Measurements from ENCODE around the gene FGD4.

Gene FGD4

DNA sequence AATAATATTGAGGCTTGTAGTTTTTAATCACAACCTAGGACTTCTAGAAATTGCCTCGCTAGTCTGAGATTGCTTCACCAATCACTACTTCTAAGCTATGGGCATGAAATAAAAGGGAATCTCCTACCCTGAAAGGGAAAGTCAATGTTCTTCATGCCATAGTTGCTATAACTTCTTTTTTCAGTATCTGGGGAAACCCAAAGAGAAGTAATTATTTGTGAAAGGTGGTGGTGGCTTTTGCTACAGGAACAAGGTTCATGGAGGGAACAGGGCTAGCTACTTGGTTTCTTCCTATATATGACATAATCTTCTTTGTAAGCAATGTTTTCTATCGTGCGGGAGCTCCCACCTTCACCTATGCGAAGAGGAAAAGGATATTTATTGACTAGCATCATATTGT, 218.2 kb downstream of the FGD4 start:
- DNase-seq = no peak

DNA sequence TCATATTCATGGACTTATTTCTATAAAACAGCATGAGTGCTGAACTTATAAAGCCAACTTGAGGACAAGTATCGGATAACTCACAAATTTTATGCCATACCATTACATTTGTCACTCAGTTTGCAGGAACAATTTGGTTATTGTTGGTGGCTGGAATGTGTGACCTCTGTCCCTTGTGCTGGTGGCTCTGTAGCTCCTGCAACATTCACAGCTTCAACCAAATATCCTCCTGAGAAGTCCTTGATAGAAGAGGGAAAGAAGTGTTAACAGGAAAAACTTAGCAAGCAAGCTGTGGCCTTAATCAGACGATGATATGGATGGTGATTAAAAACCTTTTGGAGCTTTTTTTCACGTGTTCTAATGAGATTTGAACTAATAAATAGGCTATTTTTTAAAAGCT, 218.8 kb downstream of the FGD4 start:
- DNase-seq = no peak

DNA sequence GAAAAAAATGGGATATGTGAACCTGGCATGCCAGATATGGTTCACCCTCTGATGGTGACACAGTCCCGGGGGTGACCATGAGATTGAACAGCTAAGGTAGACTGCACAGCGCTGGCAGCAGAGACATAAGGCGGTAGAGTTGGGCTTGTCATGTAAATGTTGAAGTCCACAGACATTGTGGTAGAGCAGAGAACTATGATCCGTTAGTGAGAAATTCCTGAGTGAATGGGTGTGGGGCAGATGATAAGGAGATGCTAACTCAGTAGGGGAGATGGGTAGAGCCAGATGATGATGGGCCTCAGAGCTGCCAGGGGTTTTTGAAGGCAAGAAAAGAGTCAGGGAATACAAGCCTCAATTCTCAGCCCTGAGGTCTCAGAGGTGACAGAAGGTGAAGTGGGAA, 228.6 kb downstream of the FGD4 start:
- no peak for DNase-seq

DNA sequence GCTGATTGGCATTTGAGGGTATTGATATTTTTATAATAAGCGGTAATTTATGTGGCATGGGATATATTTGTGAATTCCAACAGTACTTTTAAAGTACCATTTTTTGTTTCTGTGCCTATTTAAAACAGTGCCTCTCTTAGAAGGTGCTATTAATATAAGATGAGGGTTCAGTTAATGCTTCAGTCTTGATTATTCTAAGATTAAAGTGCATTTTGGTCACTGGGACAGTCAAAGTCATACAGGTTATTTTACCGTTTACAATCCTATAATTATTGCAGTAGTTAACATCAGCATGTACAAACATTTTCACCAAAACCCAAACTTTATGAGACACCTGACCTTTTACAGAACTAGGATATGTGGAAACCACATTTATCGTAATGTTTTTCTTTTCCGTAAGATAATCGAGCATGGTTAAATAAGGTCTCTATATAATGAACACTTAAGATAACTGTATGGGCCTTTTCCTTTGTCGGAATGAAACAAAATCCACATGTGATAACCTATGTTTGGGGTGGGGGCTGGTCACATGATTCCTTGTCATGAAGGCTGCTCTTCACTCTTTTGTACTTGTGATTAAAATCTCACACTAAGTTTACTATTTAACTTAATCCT, 242.0 kb downstream of the FGD4 start:
- DNase-seq = no peak

DNA sequence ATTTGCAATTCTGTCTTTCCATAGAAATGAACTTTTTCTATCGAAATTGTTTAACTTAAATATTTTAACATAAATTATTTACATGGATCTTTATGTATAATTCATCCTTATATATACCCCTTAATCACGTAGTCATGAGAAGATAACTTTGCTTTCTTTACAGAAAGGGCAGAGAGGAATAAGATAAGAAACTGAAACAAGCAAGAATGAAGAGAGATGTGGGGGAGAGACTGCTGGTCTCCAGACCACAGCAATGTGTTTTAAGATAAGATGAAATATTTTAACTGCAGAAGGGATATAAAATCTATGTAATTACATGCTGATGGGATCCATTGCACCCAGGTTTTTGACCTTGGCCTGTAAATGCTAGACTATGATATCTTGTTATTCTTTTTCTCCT, 245.1 kb downstream of the FGD4 start:
- DNase-seq = no peak

DNA sequence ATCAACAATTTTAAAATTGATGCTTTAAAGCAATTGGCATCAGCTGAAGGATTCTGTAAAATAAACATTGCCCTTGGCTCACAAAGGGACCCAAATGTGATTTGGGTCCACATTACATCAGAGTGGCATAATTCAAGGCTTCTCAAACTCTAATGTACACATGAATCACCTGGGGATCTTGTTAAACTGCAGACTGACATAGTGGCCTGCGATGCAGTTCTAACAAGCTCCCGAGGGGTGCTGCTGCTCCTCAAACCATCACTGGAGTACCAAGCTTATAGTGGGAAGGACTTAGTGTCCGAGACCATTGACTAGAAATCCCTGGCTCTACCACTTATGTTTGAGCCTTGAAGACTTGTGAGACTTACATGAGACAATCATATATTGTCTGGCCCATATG, 247.9 kb downstream of the FGD4 start:
- DNase-seq = no peak

DNA sequence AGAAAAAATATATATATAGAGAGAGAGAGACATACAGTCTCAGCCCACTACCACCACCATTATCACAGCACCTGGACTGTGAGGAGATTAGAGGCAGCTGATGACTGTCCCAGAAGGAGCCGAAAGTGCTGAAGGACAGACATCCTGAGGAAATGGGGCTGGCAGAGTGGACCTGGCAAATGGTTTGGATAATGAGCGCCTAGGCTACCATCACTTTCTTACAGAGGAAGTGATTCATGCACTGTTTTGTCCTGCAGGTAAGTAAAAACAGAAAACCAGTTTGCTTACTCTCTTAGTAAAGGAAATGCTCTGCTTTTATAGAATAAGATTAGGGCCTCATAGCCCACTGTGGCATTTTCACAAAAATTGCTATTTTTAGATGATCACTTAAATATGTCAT, 251.2 kb downstream of the FGD4 start:
- DNase-seq = no peak

GRCh38 chr12:32651151-32651955, 252.0 kb downstream of the FGD4 start:
- no peak for DNase-seq

DNA sequence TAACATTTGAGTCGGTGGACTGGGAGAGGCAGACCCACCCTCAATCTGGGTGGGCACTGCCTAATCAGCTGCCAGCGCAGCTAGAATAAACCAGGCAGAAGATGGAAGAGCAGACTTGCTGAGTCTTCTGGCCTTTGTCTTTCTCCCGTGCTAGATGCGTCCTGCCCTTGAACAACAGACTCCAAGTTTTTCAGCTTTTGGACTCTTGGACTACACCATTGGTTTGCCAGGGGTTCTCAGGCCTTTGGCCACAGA, 252.5 kb downstream of the FGD4 start:
- DNase-seq = no peak

DNA sequence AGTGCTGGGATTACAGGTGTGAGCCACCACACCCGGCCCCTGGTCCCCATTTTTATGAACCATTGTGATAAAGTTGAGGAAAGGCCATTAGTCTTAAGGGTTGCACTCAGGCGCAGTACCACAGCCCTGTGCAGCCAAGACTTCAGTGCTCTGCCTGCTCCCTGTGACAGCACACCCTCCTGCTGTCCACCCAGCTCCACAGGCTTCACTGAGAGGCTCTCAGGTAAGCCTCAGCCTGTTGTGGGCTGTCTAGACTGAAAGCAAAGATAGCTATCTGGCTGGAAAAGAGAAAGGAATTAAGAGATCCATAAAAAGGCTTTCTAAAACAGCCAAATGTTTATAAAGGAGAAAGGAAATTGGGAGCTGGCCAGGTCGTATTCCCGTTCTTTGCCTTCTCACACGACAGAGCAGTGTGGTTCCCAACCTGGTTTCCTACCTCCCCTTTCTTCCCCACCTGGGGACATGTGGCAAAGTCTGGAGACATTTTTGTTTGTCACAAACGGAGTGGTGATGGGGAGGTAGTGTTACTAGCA, 260.6 kb downstream of the FGD4 start:
- DNase-seq = no peak

DNA sequence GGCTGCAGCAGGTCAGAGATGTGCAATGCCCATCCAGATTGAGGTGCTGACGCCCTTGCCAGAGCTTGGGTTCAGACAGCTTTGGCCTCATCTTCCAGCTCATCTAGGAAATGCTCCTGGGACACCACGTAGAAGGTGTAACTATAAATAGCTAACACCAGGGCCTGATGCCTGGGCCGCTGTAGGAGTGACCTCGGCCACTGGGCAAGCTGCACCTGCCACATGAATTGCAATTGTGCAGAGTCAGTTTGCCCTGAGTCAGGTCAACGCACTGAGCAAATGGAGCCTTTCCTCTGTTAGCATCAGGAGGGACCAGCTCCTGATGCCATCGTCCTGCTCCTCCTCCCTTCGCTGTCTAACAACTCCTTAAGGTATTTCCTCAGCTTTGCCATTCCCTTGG, 262.3 kb downstream of the FGD4 start:
- no peak for DNase-seq

GRCh38 chr12:32662665-32663064, 263.3 kb downstream of the FGD4 start:
- DNase-seq = no peak

DNA sequence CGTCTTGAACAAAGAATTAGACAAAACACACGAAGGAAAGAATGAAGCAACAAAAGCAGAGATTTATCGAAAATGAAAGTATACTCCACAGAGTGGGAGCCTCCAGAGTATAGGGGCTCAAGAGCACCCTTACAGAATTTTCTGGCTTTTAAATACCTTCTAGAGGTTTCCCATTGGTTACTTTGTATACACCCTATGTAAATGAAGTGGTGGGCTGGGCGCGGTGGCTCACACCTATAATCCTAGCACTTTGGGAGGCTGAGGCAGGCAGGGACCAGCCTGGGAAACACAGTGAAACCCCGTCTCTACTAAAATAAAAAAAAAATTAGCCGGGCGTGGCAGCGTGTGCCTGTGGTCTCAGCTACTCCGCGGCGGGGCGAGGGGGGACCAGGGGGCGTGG, 266.7 kb downstream of the FGD4 start:
- no peak for DNase-seq

DNA sequence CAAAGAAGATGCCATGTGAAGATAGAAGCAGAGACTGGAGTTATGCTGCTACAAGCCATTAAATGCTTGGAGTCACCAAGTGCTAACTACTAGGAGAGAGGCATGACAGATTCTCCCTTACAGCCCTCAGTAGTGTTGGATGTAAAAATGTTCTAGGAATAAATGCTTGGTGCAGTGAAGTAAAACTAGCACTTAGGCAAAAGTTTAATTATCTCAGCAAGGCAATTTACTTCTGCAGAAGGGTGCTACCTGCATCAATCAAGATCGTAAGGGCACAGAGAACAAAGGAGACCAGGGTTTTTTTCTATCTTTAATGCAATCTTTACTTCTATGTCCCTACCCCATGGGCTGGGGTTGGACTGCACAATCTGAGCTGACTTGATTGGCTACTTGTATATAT, 270.2 kb downstream of the FGD4 start:
- no peak for DNase-seq

GRCh38 chr12:32671930-32672780, 272.8 kb downstream of the FGD4 start:
- DNase-seq = peak; percentile 59

DNA sequence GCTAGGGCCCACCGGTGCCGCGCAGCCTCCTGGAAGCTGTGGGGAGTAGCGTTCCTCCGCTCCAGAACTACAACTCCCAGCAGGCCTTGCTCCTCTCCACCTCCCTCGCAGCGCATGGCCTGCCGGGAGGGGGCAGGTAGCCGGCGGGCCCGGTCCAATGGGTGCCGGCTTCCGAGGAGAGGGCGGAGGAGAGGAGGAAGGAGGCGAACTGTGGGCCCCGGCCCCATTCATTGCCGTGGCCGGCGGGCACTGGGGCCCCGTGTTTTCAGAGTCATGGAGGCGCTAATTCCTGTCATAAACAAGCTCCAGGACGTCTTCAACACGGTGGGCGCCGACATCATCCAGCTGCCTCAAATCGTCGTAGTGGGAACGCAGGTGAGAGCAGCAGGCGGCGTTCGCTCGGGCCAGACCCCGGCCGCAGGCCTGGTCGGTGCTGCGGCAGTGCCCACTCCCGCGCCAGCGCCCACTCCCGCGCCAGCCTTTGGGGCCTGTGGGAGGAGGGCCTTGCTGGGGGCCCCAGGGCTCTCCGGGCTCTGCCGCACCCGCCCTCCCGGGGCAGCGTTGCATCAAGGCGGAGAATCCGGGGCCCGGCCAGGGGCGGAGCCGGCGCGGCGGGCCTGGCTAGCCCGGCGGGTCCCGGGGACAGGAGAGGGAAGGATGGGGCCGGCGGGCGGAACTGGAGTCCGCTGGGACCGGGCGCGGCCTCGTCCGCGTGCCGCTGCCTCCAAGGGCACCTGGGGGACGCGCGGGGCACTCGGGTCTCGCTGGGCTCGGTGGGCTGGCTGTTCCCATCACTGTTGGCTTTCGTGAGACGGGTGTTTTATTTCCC, 279.9 kb downstream of the FGD4 start, which contains the start of gene DNM1L:
Gene DNM1L, plus strand, starts transcription at position 211 of the 829 bp plus-strand sequence. Its CDS starts 63 bp downstream, at position 274.
- peak; percentile 83 for DNase-seq

GRCh38 chr12:32679920-32680237, 280.5 kb downstream of the FGD4 start:
- DNase-seq = no peak

DNA sequence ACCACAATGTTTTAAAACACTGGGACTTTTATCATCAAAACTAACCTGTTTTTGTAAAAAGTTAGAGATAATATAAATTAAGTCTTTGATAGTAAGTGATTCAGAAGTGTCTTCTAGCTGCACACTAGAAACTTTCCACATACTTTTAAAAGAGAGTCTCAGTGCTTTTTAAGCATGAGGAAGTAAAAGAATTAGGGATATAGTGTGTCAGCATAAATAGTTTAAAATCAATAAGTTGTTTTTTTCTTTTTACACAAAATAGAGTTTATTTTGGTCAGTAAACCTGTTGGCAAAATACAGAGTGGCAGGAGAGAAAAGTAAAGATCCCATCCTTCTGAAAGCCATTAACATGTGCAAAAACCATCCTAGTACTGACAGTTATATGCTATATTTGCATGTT, 281.4 kb downstream of the FGD4 start:
- DNase-seq = no peak

DNA sequence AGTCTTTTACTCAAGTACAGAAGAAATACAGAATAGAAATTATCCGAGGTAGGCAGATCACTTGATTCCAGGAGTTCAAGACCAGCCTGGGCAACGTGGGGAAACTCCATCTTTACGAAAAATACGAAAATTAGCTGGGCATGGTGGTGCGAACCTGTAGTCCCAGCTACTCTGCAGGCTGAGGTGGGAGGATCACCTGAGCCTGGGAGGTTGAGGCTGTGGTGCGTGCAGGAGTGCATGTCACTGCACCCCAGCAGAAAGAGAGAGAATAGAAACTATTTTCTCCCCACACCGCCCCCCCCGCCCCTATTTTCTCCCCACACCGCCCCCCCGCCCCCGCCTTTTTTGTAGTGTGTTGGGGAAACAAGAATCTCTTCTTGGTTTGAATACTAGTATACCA, 281.9 kb downstream of the FGD4 start:
- DNase-seq = no peak

DNA sequence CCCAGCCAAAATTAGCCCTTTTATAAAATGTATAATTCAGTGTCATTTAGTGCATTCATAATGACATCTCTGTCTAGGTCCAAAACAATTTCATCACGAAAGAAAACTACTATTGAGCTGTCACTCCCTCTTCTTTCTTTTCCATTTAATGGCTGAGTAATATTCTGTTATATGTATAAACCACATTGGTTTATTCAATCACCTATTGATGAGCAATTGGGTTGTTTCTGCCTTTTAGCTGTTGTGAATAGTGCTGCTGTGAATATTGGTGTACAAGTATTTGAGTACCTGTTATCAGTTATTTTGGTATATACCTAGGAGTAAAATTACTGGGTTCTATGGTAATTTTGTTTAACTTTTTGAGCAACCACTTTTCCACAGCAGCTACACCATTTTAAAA, 287.0 kb downstream of the FGD4 start:
- no peak for DNase-seq

DNA sequence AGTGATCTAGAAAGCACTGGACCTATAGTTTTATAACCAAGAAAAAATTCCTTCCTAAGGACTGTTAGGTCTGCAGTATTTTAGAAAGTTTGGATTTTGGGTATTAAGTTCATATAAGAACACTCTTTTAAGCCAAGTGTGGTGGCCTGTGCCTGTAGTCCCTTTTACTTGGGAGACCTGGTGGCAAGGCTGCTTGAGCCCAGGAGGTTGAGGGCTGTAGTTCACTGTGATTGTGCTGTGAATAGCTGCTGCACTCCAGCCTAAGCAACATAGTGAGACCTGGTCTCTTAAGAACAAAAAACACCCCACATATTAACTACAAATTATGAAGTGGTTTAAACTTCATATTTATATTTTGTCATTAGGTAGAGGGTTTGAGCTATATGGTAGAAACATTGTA, 289.4 kb downstream of the FGD4 start:
- DNase-seq = no peak

GRCh38 chr12:32690927-32691326, 291.6 kb downstream of the FGD4 start:
- DNase-seq = no peak

GRCh38 chr12:32692358-32692757, 293.0 kb downstream of the FGD4 start:
- DNase-seq = no peak

All from NCI-H1436 treated with DMSO at 0.1 percent for 48 hours (cell line).